NCI-H2227 (cell line): ENCODE results near the gene CREB1.
"Not testable (repeated sequence)": the region's sequence is repeated elsewhere in the genome, so short reads cannot be mapped to it uniquely, and the experiment has no call there.

Experiments
- DNase-seq: peaks from one replicate; lab custom pipeline; 2025; ENCODE audit not compliant: unreplicated experiment; lab: John Stamatoyannopoulos, UW

CREB1 gene

GRCh38 chr2:207529330-207530159 lies at the start of gene CREB1:
Gene CREB1, plus strand, starts transcription at chr2:207529962. Its CDS starts 25,674 bp downstream, at chr2:207555636.
- peak; percentile 100 for DNase-seq

GRCh38 chr2:207480521-207481040 lies 49.2 kb upstream of the CREB1 start:
- DNase-seq: no peak

- no peak for DNase-seq
Measured at GRCh38 chr2:207481924-207482323, 47.8 kb upstream of the CREB1 start.

GRCh38 chr2:207482630-207483029 lies 47.1 kb upstream of the CREB1 start:
- no peak for DNase-seq

GRCh38 chr2:207483066-207483465 lies 46.7 kb upstream of the CREB1 start:
- no peak for DNase-seq

GRCh38 chr2:207483477-207483876 lies 46.3 kb upstream of the CREB1 start:
- DNase-seq: no peak

- DNase-seq: no peak
Measured at GRCh38 chr2:207484444-207485391, 45.0 kb upstream of the CREB1 start.

GRCh38 chr2:207487650-207488311 lies 42.0 kb upstream of the CREB1 start:
- no peak for DNase-seq

GRCh38 chr2:207489251-207489650 lies 40.5 kb upstream of the CREB1 start:
- DNase-seq: no peak

- DNase-seq: no peak
Measured at GRCh38 chr2:207490441-207490840, 39.3 kb upstream of the CREB1 start.

- DNase-seq: no peak
Measured at GRCh38 chr2:207491086-207491485, 38.7 kb upstream of the CREB1 start.

GRCh38 chr2:207491956-207492355 lies 37.8 kb upstream of the CREB1 start:
- DNase-seq: no peak

- DNase-seq: no peak
Measured at GRCh38 chr2:207492461-207492860, 37.3 kb upstream of the CREB1 start.

- no peak for DNase-seq
Measured at GRCh38 chr2:207494137-207494536, 35.6 kb upstream of the CREB1 start.

- DNase-seq: not testable (repeated sequence)
Measured at GRCh38 chr2:207496936-207497335, 32.8 kb upstream of the CREB1 start.

GRCh38 chr2:207497596-207497995 lies 32.2 kb upstream of the CREB1 start:
- no peak for DNase-seq

- DNase-seq: no peak
Measured at GRCh38 chr2:207498427-207498826, 31.3 kb upstream of the CREB1 start.

GRCh38 chr2:207499114-207499513 lies 30.6 kb upstream of the CREB1 start:
- no peak for DNase-seq

GRCh38 chr2:207501802-207502576 lies 27.8 kb upstream of the CREB1 start:
- DNase-seq: no peak

- DNase-seq: no peak
Measured at GRCh38 chr2:207502577-207503198, 27.1 kb upstream of the CREB1 start.
